Hematopoietic multipotent progenitor cell (in vitro differentiated cells): ENCODE results near the gene EEF1A2. TPM values are rescaled to one million over a fixed set of nuclear protein-coding genes. Genes with fewer than 3 reads are reported as not detected.

Experiments used
- DNase-seq, 3 donors: peaks; one replicate each; pipeline ENCODE4 v3.0.0-alpha.2; 2011 to 2015; ENCODE audit warnings: low read depth in 2 of 3, low spot score in 2 of 3
- total RNA-seq: library from RNA; depleted of rRNA; stranded (reverse); fragments of >200 nt; gene quantifications from one replicate; pipeline ENCODE4 v1.2.3, GENCODE V29; 2012

EEF1A2 gene
- total RNA-seq, 1 donor = 0.27 TPM

DNA sequence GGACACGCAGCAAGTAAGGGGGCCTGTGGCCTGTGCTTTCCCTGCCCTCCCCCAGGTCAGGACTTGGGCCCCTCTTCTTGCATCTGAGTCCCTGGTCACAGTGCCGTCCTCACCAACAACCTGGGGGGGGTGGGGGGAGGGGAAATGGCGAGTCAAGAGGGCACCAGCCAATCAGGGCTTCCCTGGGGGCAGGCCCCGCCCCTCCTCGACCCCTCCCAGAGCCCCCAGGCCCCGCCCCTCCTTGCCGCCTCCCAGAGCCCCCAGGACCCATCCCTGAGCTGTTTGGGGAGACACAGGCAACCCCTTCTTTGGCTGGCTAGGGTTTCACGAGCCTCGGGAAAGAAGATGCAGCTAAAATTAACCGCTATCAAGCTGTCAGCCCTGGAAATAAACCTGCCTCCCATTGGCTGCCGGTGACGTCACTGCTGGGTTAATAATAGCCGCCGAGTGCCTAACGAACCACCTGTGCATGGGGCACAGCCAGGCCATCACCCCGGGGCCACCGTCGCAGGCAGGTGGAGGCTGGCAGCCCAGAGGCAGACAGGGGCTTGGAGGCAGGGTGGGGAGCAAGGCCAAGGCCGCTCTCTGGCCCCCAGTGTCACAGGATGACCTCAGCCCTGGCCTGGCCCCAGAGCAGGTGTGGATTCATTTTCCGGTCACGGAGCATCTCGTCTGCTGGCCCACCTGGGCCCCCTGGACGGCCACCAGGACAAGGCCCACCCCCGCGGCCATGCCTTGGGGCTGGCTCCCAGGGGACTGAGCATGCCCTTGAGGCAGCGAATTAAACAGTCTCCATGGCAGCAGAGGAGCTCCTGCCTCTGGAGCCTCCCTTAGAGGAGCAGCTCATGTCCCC, 3.2 kb upstream of the EEF1A2 start:
- DNase-seq = no peak

GRCh38 chr20:63500902-63501817, 2.3 kb upstream of the EEF1A2 start:
- DNase-seq = no peak

DNA sequence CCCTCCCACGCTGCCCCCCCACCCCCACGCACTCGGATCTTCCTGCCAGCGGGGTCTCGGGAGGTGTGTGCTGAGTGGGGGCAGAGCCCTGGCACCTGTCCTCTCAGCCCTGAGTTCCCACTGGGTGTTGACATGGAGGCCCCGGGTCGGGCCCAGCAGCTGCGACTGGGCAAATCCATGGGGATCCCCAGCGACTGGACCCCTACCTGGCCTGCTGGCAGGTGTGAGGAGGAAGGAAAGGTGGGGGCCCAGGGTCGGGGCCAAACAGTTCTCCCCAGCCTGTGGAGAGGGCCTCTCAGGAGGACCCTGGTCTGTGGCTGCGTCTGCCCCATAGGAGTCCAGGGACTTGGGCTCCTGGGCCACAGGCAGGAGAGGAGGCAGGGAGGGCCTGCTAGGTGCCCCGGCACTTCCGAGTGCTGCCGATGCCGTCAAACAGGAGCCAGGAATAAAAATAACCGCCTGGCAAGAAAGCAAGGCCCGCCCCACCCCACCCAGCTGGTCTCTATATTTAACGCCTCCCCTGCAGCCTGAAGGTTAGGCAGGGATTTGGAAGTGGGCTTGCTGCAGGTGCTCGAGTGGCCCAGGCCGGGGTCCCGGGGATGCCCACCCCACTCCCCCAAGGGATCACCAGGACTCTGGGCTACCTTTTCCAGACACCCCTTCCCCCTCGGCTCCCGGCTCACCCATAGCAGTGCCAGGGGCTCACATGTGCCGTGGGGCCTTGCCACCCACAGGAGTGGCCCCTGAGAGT, 1.4 kb upstream of the EEF1A2 start:
- DNase-seq = no peak

- DNase-seq = no peak
Observed at GRCh38 chr20:63499338-63499969, 571 bp upstream of the EEF1A2 start.

GRCh38 chr20:63497946-63498935, 642 bp downstream of the EEF1A2 start:
- peak in 1 of 3 donors; percentile 21 for DNase-seq

DNA sequence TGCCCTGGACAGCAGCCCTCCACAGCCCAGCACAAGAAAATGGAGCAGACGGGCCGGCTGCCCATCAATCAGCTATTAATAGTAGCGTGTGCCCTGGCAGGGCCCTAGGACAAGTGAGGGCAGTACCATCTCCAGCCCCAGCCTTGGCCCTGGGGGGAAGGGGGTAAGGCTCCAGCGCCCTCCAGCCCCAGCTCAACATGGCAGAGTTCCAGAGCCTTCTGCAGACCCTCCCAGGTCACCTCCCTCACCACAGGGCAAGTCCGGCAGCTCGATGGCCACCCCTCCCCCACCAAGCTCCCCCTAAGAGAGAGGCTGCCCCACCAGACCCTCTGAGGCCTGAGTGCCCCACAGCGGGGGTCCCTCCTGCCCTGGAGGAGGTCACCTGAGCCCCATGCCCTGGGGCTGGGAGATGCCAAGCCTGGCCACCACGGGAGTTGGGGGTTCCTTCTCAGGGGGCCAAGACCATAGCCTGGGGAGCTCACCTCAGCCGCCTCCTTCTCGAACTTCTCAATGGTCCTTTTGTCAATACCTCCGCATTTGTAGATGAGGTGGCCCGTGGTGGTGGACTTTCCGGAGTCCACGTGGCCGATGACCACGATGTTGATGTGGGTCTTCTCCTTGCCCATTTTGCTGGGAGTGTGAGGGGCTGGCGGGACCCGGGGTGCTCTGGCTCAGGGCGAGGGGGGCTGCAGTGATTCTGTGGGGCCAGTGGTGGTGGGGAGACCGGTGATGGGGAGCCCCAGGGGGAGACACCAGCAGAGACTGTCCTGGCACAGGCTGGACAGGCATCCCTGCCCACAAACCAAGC, 1.5 kb downstream of the EEF1A2 start:
- DNase-seq = no peak

DNA sequence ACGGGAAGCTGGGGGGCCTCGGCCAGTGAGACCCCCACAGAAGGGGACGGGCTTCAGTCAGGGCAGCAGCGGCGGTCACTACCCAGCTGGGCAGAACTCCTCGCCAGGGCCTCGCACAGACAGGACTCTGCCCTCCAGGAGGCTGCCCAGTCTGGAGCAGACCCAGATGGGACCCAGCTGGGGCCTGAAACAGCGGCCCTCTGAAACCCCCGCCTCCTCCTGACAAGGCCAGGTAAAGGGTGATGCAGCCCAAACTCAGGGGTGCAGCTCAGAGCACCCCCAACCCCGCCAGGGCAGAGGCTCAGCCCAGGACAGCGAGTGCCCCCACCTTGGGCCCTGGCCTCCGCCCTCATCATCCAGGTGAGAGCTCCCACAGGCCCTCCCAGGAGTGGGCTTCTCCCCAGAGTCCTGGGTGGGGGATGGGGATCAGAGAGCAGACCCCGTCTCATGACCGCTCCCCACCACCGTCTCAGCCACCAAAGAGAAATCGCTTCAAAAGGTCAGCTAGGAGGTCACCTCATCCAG, 2.2 kb downstream of the EEF1A2 start:
- no peak for DNase-seq

- DNase-seq = peak in 2 of 3 donors; percentile 52 to 72
Observed at GRCh38 chr20:63495741-63496595, 2.9 kb downstream of the EEF1A2 start.

GRCh38 chr20:63495167-63495720, 3.6 kb downstream of the EEF1A2 start:
- DNase-seq = no peak

- DNase-seq = no peak
Observed at GRCh38 chr20:63494420-63495166, 4.3 kb downstream of the EEF1A2 start.

DNA sequence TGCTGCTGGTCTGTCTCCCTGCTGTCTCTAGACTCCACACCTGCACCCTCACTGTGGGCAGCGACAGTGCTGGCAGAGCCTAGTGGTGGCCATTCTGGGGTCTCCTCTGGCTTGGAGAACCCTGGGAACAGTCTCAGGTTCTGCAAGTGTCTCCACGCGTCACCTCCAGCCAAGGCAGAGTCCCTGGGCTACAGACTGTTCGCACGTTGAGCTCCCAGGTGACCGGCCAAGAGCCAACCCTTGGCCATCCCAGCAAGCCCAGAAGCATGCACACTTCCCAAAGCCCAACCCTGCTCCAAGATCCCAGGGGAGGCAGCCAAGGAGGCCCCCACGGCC, 4.8 kb downstream of the EEF1A2 start:
- DNase-seq = no peak

DNA sequence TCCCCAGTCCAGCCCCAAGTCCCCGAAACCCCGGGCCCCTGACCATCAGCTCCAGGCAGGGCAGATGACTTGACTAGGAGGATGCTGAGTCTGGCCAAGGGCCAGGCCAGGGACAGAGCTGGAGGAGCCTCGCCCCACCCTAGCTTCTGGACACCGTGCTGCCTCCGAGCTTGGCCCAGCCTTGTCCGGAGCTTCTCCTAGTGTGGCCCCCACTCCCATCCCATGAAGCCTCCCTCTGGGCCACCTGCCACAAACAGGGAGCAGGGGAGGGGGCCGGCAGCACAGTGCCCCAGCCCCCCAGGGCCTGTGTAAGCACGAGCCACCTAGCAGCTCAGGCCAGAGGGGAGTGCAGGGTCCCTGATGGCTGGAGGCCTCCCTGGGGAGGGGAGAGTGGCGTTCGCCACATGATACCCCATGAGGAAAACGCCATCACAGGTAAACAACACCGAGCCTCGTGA, 5.3 kb downstream of the EEF1A2 start:
- DNase-seq = no peak

- DNase-seq = no peak
Observed at GRCh38 chr20:63492982-63493381, 5.9 kb downstream of the EEF1A2 start.

DNA sequence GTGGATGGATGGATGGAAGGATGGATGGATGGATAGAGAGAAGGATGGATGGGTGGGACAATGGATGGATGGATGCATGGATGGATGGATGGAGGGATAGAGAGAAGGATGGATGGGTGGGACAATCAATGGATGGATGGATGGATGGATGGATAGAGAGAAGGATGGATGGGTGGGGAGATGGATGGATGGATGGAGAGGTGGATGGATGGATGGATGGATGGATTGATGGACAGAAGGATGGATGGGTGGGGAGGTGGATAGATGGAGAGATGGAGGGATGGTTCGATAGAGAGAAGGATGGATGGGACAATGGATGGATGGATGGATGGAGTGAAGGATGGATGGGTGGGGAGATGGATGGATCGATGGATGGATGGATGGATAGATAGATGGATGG, 6.4 kb downstream of the EEF1A2 start:
- DNase-seq = no peak

- DNase-seq = no peak
Observed at GRCh38 chr20:63491635-63492230, 7.2 kb downstream of the EEF1A2 start.

GRCh38 chr20:63491078-63491477, 7.8 kb downstream of the EEF1A2 start:
- DNase-seq = no peak
